HG03565 (cell line): ENCODE measurements around the gene DPH5.
A peak's percentile ranks its signal among the peaks of the same experiment; 100 is the strongest.
"Not testable (repeated sequence)": the region's sequence is repeated elsewhere in the genome, so short reads cannot be mapped to it uniquely, and the experiment has no call there.

Experiments
- ATAC-seq: cut with Tn5 transposase; IDR thresholded peaks from one replicate; pipeline ENCODE4 v1.9.1; 2021; ENCODE audit warnings: mild to moderate bottlenecking, moderate library complexity; ENCODE audit not compliant: unreplicated experiment

Gene DPH5

DNA sequence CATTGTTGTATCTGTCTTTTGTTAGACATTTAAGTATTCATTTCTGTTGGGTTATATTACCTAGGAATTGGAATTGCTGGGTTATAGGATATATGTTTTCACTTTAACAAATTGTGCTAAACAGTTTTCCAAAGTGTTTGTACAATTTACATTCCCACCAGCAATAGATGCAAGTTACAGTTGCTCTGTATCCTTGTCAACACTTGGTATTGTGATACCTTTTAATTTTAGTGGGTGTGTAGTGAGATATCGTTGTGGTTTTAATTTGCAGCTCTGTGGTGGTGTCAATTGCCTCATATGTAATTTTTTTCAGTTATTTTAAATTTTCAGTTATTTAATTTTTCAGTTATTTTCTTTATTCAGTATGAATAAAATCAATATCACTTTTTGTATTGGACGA is 7.4 kb upstream of the DPH5 start:
- no peak for ATAC-seq

DNA sequence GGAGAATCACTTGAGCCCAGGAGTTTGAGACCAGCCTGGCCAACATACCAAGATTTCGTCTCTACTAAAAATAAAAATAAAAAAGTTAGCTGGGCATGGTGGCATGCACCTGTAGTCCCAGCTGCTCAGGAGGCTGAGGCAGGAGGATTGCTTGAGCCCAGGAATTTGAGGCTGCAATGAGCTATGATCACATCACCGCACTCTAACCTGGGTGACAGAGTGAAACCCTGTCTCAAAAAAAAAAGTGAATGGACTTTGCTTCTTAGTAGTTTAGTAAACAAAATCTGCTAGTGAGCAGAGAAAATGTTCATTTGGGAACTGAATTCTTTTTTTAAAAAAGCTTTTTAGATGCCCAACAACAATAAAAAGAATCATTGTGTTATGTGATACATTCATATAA is 6.5 kb upstream of the DPH5 start:
- not testable (repeated sequence) for ATAC-seq

DNA sequence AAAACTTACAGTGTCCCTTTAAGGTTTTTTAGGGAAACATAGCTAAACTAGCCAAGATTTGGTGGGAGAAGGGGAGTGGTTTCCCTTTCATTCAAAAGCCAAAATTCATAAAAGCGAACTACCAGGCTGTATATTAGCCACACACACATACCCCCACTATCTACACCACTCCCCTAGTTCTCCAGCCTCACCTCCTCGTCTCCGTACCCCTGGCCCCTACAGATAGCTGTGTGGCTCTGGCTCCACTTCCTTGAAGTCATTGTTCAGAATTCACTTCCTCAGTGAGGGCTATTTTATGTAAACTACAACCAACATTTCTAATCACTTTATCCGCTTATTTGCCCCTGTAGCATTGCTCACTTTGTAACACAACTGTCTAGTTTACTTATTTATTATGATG is 5.3 kb upstream of the DPH5 start:
- ATAC-seq, result no peak

DNA sequence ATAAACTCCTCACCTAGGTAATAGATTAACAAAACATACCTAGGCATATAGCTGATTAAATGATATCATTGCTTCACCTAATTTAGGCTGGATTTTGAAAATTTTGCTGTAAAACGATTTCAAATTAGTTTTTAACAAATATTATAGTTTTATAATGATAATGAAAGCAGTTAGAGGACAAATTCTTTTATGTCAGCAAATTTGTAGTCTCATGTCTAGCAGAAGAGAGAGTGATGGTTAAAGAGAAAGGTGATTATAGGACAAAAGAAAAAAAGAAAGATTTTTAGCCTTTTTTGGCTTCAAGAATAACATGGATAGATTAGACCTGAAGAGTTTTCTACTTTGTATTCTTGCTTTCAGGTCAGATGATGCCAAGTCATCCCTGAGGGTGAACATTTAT is 3.6 kb upstream of the DPH5 start:
- ATAC-seq, result no peak

DNA sequence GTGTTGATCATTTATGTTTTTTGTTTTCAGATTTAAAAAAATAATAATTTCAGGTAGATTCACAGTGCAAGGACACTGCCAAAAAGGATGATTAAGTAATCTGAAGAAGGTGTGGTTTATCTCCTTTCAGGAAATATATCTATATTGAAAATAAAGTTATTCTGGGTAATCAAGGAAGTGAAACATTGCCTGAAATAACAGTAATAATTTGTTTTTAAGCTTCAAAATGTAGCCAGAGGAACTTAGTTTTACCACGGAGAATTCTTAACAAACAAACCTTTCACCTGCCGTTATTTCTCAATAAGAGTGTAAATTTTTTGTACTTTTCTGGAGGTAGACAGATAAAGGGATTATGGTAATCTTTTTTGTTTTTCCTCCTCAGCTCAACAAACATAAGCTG is 2.9 kb upstream of the DPH5 start:
- ATAC-seq, result no peak

DNA sequence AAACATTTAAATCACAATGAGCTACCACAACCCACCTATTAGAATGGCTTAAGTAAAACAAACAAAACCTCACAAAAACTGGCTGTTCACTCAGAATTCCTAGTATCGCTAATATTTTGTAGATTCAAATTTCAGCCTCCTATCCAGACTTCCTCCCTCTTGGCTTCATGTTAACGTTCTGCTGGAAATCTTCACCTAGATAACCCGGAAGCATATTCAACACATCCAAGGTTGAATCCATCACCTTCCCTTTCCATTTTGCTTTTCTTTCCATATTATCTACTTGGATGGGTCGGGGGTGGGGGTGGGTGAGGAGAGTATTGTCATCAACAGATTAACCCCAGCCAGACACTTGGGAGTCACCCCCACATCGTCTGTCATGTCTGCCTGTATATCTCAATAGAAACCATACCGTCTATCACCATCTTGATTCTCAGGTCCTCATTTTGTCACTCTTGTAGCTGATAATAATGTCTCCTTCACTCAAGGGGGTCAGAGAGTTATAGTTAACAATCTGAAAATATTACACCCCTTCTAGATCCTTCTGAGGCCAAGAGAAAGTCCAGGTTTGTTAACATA is 1.7 kb upstream of the DPH5 start:
- ATAC-seq, result no peak

DNA sequence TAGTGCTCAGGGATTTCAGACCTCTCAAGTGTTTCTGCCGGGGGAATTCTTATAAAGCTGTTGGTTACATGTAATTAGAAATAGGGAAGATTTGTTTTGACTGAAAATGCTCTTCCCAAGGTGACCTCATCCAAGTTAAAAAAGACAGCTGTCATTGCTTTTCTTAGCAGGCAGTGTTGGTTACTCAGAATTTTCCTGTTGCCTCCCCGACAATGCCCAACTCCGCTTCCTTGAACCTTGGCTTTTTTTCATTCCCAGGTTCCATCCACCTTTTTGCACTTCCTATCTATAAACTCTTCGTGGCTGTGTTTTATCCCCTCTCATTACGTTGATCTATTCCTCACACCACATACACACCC is 825 bp upstream of the DPH5 start:
- ATAC-seq, result no peak

DNA sequence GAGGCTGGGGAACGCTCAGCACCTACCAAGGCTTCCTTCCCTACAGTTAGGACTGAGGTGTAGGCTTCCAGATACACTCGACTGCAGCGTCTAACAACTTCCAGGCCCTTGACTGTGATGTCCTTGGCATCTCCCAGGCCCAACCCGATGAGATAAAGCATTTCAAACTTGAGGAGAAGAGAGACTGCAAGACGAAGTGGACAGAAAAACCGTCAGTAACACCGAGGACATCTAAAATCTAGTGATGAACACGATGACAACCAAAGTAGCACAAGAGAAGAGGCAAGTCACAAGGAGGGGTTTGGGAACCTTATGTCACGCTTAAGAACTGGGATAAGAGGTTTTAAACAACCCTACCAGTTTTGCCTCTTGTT is 314 bp downstream of the DPH5 start:
- peak; percentile 16 for ATAC-seq

DNA sequence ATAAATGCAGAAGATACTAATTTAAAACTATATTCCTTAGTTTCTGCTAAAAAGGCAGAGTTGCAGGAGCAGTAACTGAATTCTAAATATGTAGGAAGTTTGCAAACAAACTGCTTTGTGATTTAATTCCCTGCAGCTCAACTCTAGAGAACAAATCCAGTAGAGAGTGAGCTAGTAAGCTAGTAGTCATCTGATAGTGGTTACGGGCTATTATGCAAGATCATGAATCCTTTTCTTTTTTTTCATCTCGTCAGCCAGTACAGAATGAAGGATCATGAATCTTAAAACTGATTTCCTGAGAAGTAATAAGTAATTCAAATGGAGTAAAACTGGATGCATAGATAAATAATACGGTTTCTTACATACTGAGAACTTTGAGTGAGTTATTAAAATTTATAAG is 3.3 kb downstream of the DPH5 start:
- no peak for ATAC-seq

DNA sequence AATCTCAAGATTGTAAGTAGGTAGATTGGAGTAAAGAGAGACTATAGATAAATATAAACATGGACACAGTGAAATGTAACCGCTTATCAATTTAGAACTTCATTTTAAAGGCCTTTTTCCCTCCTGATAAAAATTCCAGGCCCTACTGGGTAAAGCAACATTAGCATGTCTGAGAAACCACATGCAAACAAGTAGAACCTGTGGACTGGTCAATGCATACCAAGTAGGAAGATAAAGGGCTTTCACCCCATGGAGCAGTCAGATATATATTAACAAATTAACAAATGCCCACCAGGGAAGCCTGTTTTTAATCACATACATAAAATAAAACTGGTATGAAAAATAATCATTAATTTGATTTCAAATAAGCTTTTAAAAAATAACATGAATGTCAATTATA is 8.1 kb downstream of the DPH5 start:
- ATAC-seq, result no peak

DNA sequence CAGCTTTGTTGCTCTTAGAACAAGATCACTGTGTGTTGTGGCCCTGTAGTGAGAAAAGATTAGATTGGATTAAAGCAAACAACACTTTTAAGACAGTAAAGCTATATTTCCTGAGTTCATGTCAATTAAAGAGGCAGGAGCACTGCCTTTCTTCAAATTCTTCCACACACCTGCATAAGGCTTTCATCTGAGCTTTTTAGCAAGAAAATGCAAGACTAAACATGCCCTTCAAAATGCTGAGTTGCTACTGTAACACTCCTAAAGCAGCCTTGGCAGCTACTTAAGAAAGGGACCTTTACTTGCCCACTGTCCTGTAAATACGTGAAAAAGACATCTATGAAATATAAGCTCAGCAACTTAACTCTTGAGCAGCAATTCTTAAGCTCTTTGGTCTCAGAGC is 11.8 kb downstream of the DPH5 start:
- no peak for ATAC-seq

DNA sequence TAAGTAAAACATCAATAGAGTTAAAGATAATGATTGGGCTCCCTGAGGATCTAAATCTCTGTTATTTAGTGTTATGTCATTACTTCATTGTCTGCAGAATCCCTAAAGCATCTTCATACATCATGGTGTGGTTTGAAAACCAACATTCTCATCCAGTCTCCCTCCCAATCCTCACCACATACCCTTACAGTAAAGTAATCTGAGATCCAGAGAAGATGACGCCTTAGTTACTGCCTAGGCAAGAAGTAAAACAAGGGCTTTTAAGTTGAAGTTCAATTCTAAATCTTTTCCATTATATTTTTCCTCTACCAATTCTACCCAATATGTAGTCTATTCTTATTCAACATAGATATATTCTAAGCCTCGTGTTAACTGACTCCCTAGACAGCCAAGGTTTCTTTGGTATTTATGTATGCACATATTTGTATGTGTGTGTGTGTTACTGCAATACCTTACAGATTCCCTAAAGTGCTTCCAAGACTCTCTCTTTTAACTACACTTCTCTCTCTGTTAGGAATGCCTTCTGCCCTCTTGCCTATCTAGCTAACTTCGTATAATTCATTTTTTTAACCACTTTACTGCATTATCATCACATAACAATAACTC is 17.3 kb downstream of the DPH5 start:
- no peak for ATAC-seq

DNA sequence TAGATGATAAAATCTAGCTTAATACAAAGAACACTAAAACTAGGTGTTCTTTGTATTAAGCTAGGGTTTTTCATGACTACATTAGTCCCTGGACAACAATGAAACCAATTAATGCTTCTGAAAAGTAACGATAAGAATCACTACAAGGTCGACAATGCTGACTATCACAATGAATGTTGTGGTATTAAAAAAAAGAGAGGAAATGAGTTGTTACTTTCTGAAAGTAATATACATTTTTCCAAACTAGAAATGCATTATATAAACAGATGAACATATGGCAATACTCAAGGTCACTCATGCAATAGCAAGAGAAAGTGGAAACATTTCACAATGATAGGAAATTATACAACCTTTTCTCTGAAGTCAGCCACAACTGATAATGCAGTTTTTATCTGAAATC is 19.0 kb downstream of the DPH5 start:
- ATAC-seq, result no peak

DNA sequence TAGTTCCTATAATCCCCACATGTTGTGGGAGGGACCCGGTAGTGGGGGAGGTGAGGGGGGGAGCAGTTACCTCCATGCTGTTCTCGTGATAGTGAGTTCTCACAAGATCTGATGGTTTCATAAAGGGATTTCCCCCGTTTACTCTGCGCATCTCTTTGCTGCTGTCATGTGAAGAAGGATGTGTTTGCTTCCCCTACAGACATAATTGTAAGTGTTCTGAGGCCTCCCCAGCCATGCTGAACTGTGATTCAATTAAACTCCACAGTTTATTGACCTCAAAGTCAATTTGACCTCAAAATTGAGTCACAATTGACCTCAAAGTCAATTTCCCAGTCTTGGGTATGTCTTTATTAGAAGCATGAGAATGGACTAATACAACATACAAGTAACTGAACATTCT is 19.7 kb downstream of the DPH5 start:
- ATAC-seq, result no peak

DNA sequence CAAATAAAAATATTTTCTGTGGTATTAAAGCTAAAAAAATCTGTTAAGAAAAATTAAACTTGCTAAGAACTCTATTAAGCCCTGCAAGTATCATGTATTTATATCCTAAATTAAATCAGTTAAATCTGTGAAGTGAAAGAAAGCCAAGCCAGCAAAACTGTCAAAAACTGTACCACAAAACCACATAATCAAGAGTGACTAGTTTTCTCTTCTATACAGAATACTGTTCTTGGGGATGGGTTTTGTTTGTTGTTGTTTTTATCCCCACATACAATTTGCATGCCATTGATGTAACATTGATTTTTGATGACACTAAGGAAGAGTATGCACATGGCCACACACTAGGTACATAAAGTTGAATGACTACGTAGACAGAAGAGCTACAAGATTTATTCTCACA is 20.4 kb downstream of the DPH5 start:
- no peak for ATAC-seq

DNA sequence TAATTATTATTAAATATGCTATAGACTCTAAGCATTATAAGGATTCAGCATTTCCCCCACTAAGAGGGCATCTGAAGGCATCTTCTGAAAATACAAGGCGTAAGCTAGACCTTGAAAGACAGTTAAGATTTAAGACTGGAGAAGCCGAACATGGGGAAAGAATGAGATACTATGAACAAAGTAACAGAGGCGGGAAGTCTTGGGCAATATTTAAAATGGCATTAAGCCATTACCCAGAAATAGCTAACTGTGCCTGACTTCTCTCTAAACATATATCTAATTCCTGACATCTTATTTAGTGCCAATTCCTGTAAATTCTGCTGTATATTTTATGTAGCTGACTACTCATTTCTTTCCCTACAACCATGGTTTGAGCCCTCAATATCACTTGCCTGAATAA is 20.9 kb downstream of the DPH5 start:
- ATAC-seq, result no peak

DNA sequence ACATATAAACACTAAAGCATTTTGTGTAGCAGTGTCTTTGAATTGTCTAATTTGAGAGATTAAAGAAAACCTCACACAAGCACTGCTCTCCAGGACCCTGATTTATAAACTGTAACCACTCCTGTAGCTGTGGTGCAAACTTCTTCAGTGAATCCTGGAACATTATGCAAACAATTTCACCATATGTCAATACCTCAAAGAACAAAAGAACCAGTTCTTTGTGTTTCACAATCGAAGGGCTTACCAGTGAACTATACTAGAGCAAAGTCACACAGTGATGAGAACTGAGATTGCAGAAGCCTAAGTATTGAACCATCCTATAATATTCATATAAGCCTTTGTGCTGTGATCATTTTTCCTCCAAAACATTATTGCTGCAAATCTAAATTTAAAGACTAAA is 21.5 kb downstream of the DPH5 start:
- peak; percentile 35 for ATAC-seq

DNA sequence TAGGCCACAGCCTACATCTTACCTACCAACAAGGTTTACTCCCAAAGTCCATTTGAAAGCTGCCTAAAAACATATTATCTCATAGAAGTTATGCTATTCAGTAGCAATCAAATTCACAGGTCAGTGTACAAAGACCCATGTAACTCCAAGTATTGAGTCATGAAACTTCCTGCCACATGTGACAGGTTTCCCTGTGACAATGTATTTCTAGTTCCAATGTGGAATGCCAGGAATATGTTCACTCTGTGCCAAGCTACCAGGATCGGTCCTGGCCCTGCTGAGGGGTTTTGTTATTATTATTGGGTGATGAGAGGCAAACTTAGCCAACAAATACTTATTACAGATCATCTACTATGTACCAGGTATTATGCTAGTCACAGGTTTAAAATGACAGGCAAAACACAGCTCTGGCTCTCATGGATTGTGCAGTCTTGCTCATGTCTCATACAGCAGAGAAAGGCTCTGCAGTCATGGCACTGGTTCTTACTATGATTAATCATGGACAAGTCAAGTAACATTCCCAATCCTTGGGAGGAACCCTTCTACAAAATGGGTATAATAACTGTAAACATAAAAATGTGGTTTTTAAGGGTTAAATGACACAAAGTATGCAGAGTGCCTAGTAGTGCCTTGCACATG is 22.5 kb downstream of the DPH5 start:
- no peak for ATAC-seq

DNA sequence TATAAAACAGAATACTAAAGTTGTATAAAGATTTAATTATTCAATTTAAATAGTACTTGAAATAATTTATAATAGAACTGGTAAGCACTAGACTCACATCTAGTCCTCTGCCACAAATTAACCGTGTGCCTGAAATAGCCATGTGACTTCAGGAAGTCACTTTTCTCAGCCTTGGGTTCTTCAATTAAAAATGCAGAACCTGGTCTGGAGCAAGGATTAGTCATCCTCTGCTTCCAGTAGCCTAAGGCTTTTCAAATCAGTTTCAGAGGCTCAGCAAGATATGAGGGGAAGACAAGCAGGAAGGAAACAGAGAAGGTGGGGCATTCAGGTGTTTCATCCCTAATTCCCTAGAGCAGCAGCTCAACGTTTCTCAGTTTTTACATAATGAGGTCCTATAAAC is 23.0 kb downstream of the DPH5 start:
- no peak for ATAC-seq

DNA sequence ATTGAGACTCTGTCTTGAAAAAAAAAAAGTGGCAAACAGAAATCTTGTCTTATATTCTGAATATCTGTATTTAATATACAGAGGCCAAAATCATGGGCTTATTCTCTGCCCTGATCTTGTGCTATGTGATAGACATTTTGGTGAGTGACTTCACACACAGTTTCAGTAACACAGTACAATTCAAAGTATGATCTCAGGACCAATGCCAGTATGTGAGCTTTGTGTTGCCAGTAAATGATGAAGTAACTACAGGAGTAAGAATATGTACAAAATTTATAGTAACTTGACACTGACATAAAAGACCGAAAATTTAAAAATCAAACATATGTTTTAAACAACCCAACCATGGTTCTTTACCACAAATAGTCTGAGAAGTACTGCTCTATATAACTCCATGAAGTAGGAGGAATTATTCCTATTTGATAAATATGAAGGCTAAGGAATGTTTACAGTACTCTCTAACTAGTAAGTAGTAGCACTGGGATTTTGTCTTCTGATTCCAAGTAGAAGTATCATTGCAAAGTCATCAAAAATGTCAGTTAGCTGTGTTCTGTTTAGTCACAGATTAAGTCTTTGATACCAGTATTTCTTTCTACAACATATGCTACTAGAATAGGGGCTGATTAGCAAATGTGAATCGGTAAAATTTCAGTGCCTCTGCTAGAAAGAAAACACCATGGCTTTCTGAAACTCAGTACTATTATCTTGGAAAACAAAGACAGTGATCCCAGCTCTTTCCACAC is 25.3 kb downstream of the DPH5 start:
- no peak for ATAC-seq

DNA sequence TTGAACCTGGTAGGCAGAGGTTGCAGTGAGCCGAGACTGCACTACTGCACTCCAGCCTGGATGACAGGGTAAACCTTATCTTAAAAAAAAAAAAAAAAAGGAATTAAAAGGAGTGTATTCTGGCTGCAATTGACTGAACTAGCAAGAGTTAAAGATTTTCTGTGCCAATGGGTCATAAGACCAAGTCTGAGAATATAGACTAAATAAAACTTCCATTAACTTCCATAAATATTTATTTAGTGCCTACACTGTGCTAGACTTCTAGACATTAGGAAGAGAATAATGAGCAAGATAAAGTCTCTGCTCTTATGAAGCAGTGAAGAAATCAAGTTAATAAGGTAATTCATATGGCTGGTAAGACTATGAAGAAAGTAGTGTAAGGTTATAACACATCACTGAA is 27.2 kb downstream of the DPH5 start:
- ATAC-seq, result no peak
